HL-60 (cell line): ENCODE measurements around the gene PRKCE.

Experiments
- DNase-seq, 2 experiments: peaks; one replicate each; pipeline ENCODE4 v3.0.0-alpha.2; 2010 to 2020; ENCODE audit warnings: low read depth in 1 of 2, low spot score in 1 of 2
- H3K27ac ChIP-seq: fragments of 250-450 bp; sonication (Bioruptor Pico); replicated peaks from 2 replicates; pipeline ENCODE4 v1.5.1; 2020; ENCODE audit warnings: mild to moderate bottlenecking, moderate library complexity
- H3K27me3 ChIP-seq: fragments of 250-450 bp; sonication (Bioruptor Pico); 2 replicates; pipeline ENCODE4 v1.5.1; 2021; ENCODE audit warnings: mild to moderate bottlenecking, moderate library complexity; ENCODE audit not compliant: insufficient read depth, poor library complexity, severe bottlenecking
- H3K4me3 ChIP-seq: replicated peaks from 2 replicates; pipeline ENCODE4 v1.5.1; 2011; ENCODE audit warnings: mild to moderate bottlenecking, control low read depth, low read length; ENCODE audit not compliant: insufficient read depth
- GABPA ChIP-seq: IDR thresholded peaks from 2 replicates; pipeline ENCODE4 v1.6.1; 2012; ENCODE audit warnings: low read depth
- POLR2AphosphoS5 ChIP-seq: IDR thresholded peaks from 2 replicates; pipeline ENCODE4 v1.6.1; 2012; ENCODE audit warnings: low read depth
- REST ChIP-seq: IDR thresholded peaks from 2 replicates; pipeline ENCODE4 v1.6.1; 2012; ENCODE audit warnings: low read depth; ENCODE audit not compliant: insufficient replicate concordance
- SPI1 ChIP-seq: IDR thresholded peaks from 2 replicates; pipeline ENCODE4 v1.6.1; 2012; ENCODE audit warnings: low read depth, mild to moderate bottlenecking, borderline replicate concordance
- TF ChIP-seq, protein P1 (sequence below): IDR thresholded peaks from one replicate; pipeline ENCODE4 v1.5.1; 2011; ENCODE audit warnings: low read length, control low read depth, inconsistent platforms; ENCODE audit not compliant: insufficient read depth

PRKCE gene

GRCh38 chr2:45871025-45871424, 219.6 kb downstream of the PRKCE start:
- no peaks in the 10 kb centered on the region for H3K27me3 ChIP-seq
- no peak overlapping the region for H3K27ac ChIP-seq
- no peak overlapping the region for H3K4me3 ChIP-seq
- TF ChIP-seq POLR2AphosphoS5 (no peak), SPI1 (no peak), GABPA (no peak), REST (no peak)
- TF ChIP-seq, protein P1, sequence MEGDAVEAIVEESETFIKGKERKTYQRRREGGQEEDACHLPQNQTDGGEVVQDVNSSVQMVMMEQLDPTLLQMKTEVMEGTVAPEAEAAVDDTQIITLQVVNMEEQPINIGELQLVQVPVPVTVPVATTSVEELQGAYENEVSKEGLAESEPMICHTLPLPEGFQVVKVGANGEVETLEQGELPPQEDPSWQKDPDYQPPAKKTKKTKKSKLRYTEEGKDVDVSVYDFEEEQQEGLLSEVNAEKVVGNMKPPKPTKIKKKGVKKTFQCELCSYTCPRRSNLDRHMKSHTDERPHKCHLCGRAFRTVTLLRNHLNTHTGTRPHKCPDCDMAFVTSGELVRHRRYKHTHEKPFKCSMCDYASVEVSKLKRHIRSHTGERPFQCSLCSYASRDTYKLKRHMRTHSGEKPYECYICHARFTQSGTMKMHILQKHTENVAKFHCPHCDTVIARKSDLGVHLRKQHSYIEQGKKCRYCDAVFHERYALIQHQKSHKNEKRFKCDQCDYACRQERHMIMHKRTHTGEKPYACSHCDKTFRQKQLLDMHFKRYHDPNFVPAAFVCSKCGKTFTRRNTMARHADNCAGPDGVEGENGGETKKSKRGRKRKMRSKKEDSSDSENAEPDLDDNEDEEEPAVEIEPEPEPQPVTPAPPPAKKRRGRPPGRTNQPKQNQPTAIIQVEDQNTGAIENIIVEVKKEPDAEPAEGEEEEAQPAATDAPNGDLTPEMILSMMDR, result no peak
- no peak for DNase-seq

DNA sequence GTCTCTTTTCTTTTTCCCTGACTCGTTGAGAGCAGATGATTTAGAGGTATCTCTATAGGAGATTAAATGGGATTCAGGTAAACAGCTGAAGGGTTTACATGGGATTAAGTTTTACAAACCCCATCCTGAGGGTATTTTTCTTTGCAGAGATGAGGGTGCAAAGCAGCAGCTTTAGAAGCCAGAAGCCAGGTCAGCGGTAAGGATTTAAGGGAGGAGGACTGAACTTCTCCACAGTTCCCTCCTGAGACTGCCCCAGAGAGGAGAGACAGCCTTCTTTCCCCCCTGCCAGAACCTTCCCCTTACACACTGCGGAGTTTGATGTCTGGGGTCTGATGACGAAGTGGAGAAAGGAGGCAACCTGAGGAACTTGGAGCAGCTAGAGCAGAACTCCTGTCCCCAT, 220.1 kb downstream of the PRKCE start:
- no peak for DNase-seq
- no peak overlapping the region for H3K4me3 ChIP-seq
- no peak overlapping the region for H3K27ac ChIP-seq
- TF ChIP-seq POLR2AphosphoS5 (no peak), GABPA (no peak), REST (no peak), SPI1 (no peak)
- TF ChIP-seq, protein P1, result no peak
- H3K27me3 ChIP-seq, result no peaks in the 10 kb centered on the region

DNA sequence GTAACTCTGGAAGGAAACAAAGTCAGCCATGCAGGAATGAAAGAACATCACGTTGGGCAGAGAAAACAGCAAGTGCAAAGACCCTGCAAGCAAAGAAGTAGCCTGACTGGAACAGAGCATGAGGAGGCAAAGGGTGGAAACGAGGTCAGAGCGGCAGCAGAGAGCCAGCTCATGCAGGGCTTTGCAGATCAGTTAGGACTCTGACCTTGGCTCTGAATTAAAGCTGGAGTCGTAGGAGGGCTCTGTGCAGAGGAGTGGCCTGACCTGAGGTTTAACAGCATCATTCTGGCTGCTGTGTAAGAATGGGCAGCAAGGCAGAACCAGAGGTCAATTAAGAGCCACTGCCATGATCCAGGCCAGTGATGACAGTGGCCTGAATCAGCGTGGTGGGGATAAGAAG, 220.7 kb downstream of the PRKCE start:
- H3K4me3 ChIP-seq, result no peak overlapping the region
- no peak for DNase-seq
- TF ChIP-seq POLR2AphosphoS5 (no peak), SPI1 (no peak), GABPA (no peak), REST (no peak)
- TF ChIP-seq, protein P1, result no peak
- H3K27ac ChIP-seq, result no peak overlapping the region
- H3K27me3 ChIP-seq, result no peaks in the 10 kb centered on the region
